ENCODE measurements around the gene PRR5L.

Gene PRR5L

GRCh38 chr11:36361901-36362391 is 65.9 kb downstream of the PRR5L start:
- Histone ChIP-seq H3K4me1 (ENCODE audit: control insufficient read depth in 1 of 2, insufficient read depth in 2 of 2, low read length in 2 of 2) (no peaks in the 10 kb centered on the region), H3K9me3 (ENCODE audit: control insufficient read depth in 1 of 2, low read length in 2 of 2) (no peaks in the 10 kb centered on the region), H3K27me3 (ENCODE audit: low read depth, low read length) (no peaks in the 10 kb centered on the region), H3K4me3 (ENCODE audit: low read depth in 1 of 2, low read length in 2 of 2) (no peak overlapping the region), H3K27ac (ENCODE audit: low read length) (no peak overlapping the region), H3K36me3 (ENCODE audit: control insufficient read depth in 1 of 2, insufficient read depth in 2 of 2, low read length in 2 of 2) (no peaks in the 10 kb centered on the region)

GRCh38 chr11:36362902-36363301 is 66.8 kb downstream of the PRR5L start:
- no peaks in the 10 kb centered on the region for H3K27me3 ChIP-seq (ENCODE audit: low read depth, low read length)
- H3K4me1 ChIP-seq (ENCODE audit: control insufficient read depth in 1 of 2, insufficient read depth in 2 of 2, low read length in 2 of 2), result no peaks in the 10 kb centered on the region

GRCh38 chr11:36363361-36364268 is 67.5 kb downstream of the PRR5L start:
- no peaks in the 10 kb centered on the region for H3K9me3 ChIP-seq (ENCODE audit: control insufficient read depth in 1 of 2, low read length in 2 of 2)
- H3K36me3 ChIP-seq (ENCODE audit: control insufficient read depth in 1 of 2, insufficient read depth in 2 of 2, low read length in 2 of 2), result no peaks in the 10 kb centered on the region
- no peaks in the 10 kb centered on the region for H3K27me3 ChIP-seq (ENCODE audit: low read depth, low read length)
- no peaks in the 10 kb centered on the region for H3K4me1 ChIP-seq (ENCODE audit: control insufficient read depth in 1 of 2, insufficient read depth in 2 of 2, low read length in 2 of 2)
- no peak overlapping the region for H3K4me3 ChIP-seq (ENCODE audit: low read depth in 1 of 2, low read length in 2 of 2)
- no peak overlapping the region for H3K27ac ChIP-seq (ENCODE audit: low read length)

More at GRCh38 chr11:36362902-36363301, 66.8 kb downstream of the PRR5L start:
- no peak overlapping the region for H3K4me3 ChIP-seq (ENCODE audit: low read depth in 1 of 2, low read length in 2 of 2)
- H3K9me3 ChIP-seq (ENCODE audit: control insufficient read depth in 1 of 2, low read length in 2 of 2), result no peaks in the 10 kb centered on the region
- no peaks in the 10 kb centered on the region for H3K36me3 ChIP-seq (ENCODE audit: control insufficient read depth in 1 of 2, insufficient read depth in 2 of 2, low read length in 2 of 2)
- H3K27ac ChIP-seq (ENCODE audit: low read length), result no peak overlapping the region

GRCh38 chr11:36364551-36365325 is 68.7 kb downstream of the PRR5L start:
- no peaks in the 10 kb centered on the region for H3K27me3 ChIP-seq (ENCODE audit: low read depth, low read length)
- H3K9me3 ChIP-seq (ENCODE audit: control insufficient read depth in 1 of 2, low read length in 2 of 2), result no peaks in the 10 kb centered on the region
- H3K36me3 ChIP-seq (ENCODE audit: control insufficient read depth in 1 of 2, insufficient read depth in 2 of 2, low read length in 2 of 2), result no peaks in the 10 kb centered on the region
- H3K4me1 ChIP-seq (ENCODE audit: control insufficient read depth in 1 of 2, insufficient read depth in 2 of 2, low read length in 2 of 2), result no peaks in the 10 kb centered on the region
- H3K4me3 ChIP-seq (ENCODE audit: low read depth in 1 of 2, low read length in 2 of 2), result no peak overlapping the region
- no peak overlapping the region for H3K27ac ChIP-seq (ENCODE audit: low read length)

GRCh38 chr11:36365907-36366306 is 69.8 kb downstream of the PRR5L start:
- Histone ChIP-seq H3K36me3 (ENCODE audit: control insufficient read depth in 1 of 2, insufficient read depth in 2 of 2, low read length in 2 of 2) (no peaks in the 10 kb centered on the region), H3K4me3 (ENCODE audit: low read depth in 1 of 2, low read length in 2 of 2) (no peak overlapping the region), H3K9me3 (ENCODE audit: control insufficient read depth in 1 of 2, low read length in 2 of 2) (no peaks in the 10 kb centered on the region), H3K27me3 (ENCODE audit: low read depth, low read length) (no peaks in the 10 kb centered on the region), H3K4me1 (ENCODE audit: control insufficient read depth in 1 of 2, insufficient read depth in 2 of 2, low read length in 2 of 2) (no peaks in the 10 kb centered on the region), H3K27ac (ENCODE audit: low read length) (no peak overlapping the region)

GRCh38 chr11:36367806-36368680 is 72.0 kb downstream of the PRR5L start:
- H3K9me3 ChIP-seq (ENCODE audit: control insufficient read depth in 1 of 2, low read length in 2 of 2), result no peaks in the 10 kb centered on the region
- H3K4me3 ChIP-seq (ENCODE audit: low read depth in 1 of 2, low read length in 2 of 2), result no peak overlapping the region
- H3K36me3 ChIP-seq (ENCODE audit: control insufficient read depth in 1 of 2, insufficient read depth in 2 of 2, low read length in 2 of 2), result no peaks in the 10 kb centered on the region
- H3K4me1 ChIP-seq (ENCODE audit: control insufficient read depth in 1 of 2, insufficient read depth in 2 of 2, low read length in 2 of 2), result no peaks in the 10 kb centered on the region
- no peaks in the 10 kb centered on the region for H3K27me3 ChIP-seq (ENCODE audit: low read depth, low read length)
- H3K27ac ChIP-seq (ENCODE audit: low read length), result no peak overlapping the region

GRCh38 chr11:36371181-36371580 is 75.1 kb downstream of the PRR5L start:
- Histone ChIP-seq H3K9me3 (ENCODE audit: control insufficient read depth in 1 of 2, low read length in 2 of 2) (no peaks in the 10 kb centered on the region), H3K27ac (ENCODE audit: low read length) (no peak overlapping the region), H3K4me1 (ENCODE audit: control insufficient read depth in 1 of 2, insufficient read depth in 2 of 2, low read length in 2 of 2) (peaks cover 0 to 7% of the 10 kb centered on the region in 2 donors), H3K36me3 (ENCODE audit: control insufficient read depth in 1 of 2, insufficient read depth in 2 of 2, low read length in 2 of 2) (no peaks in the 10 kb centered on the region), H3K27me3 (ENCODE audit: low read depth, low read length) (no peaks in the 10 kb centered on the region), H3K4me3 (ENCODE audit: low read depth in 1 of 2, low read length in 2 of 2) (no peak overlapping the region)

- Histone ChIP-seq H3K4me1 (ENCODE audit: control insufficient read depth in 1 of 2, insufficient read depth in 2 of 2, low read length in 2 of 2) (peaks cover 0 to 11% of the 10 kb centered on the region in 2 donors), H3K4me3 (ENCODE audit: low read depth in 1 of 2, low read length in 2 of 2) (no peak overlapping the region), H3K9me3 (ENCODE audit: control insufficient read depth in 1 of 2, low read length in 2 of 2) (no peaks in the 10 kb centered on the region), H3K36me3 (ENCODE audit: control insufficient read depth in 1 of 2, insufficient read depth in 2 of 2, low read length in 2 of 2) (no peaks in the 10 kb centered on the region), H3K27me3 (ENCODE audit: low read depth, low read length) (no peaks in the 10 kb centered on the region), H3K27ac (ENCODE audit: low read length) (no peak overlapping the region)
Observed at GRCh38 chr11:36371590-36371989, 75.5 kb downstream of the PRR5L start.

- Histone ChIP-seq H3K27ac (ENCODE audit: low read length) (no peak overlapping the region), H3K9me3 (ENCODE audit: control insufficient read depth in 1 of 2, low read length in 2 of 2) (no peaks in the 10 kb centered on the region), H3K36me3 (ENCODE audit: control insufficient read depth in 1 of 2, insufficient read depth in 2 of 2, low read length in 2 of 2) (no peaks in the 10 kb centered on the region), H3K27me3 (ENCODE audit: low read depth, low read length) (no peaks in the 10 kb centered on the region), H3K4me1 (ENCODE audit: control insufficient read depth in 1 of 2, insufficient read depth in 2 of 2, low read length in 2 of 2) (peaks cover 0 to 17% of the 10 kb centered on the region in 2 donors), H3K4me3 (ENCODE audit: low read depth in 1 of 2, low read length in 2 of 2) (no peak overlapping the region)
Observed at GRCh38 chr11:36372101-36372771, 76.1 kb downstream of the PRR5L start.

Measured in muscle layer of duodenum (tissue), 2 donors.